Stimulated activated naive CD8-positive, alpha-beta T cell treated with anti-CD3 and anti-CD28 coated beads, Interleukin-15, amount 100 ng/mL, for 72 hours (primary cell): ENCODE measurements around the gene MAPK8IP3.

Source experiments
- ATAC-seq: fragments of 150-1000 bp; cut with Tn5 transposase; 2 replicates; pipeline ENCODE4 v1.10.0; 2021; ENCODE audit warnings: mild to moderate bottlenecking, moderate library complexity
- DNase-seq, 2 donors: peaks; one replicate each; pipeline ENCODE4 v3.0.0; 2021 to 2022
- H3K27ac Mint-ChIP-seq, 2 donors: one replicate each; pipeline ENCODE4 v1.8.0; 2022; ENCODE audit warnings: mild to moderate bottlenecking in 2 of 2, mixed read lengths in 2 of 2, moderate library complexity in 2 of 2
- H3K27me3 Mint-ChIP-seq: one replicate; pipeline ENCODE4 v1.8.0; 2022; ENCODE audit warnings: mixed read lengths
- H3K4me1 Mint-ChIP-seq: one replicate; pipeline ENCODE4 v1.8.0; 2022; ENCODE audit warnings: mild to moderate bottlenecking, mixed read lengths
- H3K4me3 Mint-ChIP-seq, 2 donors: one replicate each; pipeline ENCODE4 v1.8.0; 2022; ENCODE audit warnings: mild to moderate bottlenecking in 2 of 2, mixed read lengths in 2 of 2, moderate library complexity in 1 of 2
- H3K9me3 Mint-ChIP-seq, 2 donors: one replicate each; pipeline ENCODE4 v1.8.0; 2022; ENCODE audit warnings: mixed read lengths in 2 of 2

Gene MAPK8IP3

DNA sequence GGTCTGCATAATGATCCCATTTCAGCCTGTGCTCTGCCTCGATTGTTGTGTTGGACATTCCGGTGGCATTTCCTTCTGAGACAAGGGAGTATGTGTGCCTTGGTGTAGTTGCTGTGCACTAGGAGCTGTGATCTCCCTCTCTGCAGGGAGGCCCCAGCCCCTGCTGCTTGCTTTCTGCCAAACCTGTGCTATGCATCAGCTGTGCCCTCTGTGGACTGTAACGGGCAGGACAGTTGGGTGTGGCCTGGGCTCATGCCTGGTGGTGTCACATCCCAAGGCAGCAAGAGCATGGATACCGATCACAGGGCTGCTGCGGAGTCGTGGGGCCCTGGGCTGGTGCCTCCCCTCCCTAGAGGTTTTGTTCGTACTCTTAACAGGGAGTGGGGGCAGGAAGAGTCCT is 31.7 kb upstream of the MAPK8IP3 start:
- no peak overlapping the region for H3K27ac Mint-ChIP-seq
- no peaks in the 10 kb centered on the region for H3K9me3 Mint-ChIP-seq
- no peak overlapping the region for H3K4me3 Mint-ChIP-seq
- H3K4me1 Mint-ChIP-seq, result peaks cover 20% of the 10 kb centered on the region
- ATAC-seq (no peak), DNase-seq (no peak)
- H3K27me3 Mint-ChIP-seq, result no peaks in the 10 kb centered on the region

DNA sequence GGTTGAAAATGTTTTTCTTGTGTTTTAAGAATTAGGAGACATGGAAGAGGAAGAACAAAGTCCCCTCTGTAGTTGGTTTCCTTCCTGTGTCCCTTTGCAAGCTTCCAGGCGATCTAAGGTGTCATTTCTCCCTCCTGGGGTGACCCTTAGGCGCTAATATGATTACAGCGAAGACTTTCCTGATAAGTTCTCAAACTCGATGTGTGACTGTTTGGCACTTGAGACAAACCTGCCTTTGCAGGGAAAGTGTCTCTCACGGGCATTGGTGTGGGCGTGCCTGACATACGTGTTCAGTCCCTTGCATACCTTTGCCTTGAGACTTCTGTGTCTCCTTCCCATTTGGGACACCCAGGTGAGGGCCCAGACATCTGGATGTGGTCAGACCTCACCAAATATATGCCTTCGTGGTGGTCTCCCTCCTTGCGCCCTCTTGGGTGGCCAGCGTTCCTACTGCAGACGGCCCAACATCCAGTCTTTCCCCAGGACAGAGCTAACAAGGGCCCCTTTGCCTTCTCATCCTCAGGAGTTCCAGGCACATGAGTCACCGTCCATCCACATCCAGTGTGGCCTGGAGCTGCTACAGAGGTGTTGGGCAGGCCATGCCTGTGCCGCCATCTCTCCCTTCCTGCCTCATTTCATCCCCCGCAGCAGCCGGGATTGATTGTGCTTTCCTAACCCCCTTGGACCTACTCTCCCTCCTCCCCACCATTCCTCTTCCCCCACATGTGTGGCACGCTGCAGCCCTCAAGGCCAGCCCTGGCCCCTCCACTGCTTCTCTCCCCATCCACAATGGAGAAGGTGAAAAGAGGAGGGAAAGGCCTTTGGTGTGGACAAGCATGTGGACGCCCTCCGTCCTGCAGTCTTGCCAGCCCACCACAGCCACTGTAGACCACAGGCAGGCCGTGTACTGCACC is 31.0 kb upstream of the MAPK8IP3 start:
- DNase-seq (no peak), ATAC-seq (no peak)
- H3K4me3 Mint-ChIP-seq, result no peak overlapping the region
- H3K9me3 Mint-ChIP-seq, result no peaks in the 10 kb centered on the region
- H3K27ac Mint-ChIP-seq, result no peak overlapping the region
- peaks cover 27% of the 10 kb centered on the region for H3K4me1 Mint-ChIP-seq
- H3K27me3 Mint-ChIP-seq, result no peaks in the 10 kb centered on the region

DNA sequence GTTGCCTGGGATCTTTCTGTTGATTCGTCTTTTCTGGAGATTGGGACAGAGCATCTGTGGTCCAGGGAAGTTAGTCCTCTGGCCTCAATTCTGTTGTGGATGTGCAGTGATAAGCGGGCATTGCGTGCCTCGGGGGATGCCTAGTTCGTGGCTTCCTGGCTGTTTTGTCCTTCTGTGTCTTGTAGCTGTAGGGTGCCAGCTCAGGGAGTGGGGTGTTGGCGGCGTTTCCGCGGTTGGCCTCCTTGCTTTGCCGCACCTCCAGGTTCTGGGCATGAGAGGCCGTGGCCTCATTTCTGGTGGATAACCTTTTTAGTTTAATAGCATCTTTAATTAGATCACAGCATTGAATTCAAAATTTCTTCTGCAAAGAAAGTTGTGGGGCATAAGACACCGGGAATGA is 29.3 kb upstream of the MAPK8IP3 start:
- ATAC-seq (no peak), DNase-seq (no peak)
- Mint-ChIP-seq H3K27me3 (no peaks in the 10 kb centered on the region), H3K9me3 (no peaks in the 10 kb centered on the region), H3K4me1 (peaks cover 44% of the 10 kb centered on the region), H3K27ac (peak overlapping the region in 1 of 2 donors; percentile 29), H3K4me3 (no peak overlapping the region)

DNA sequence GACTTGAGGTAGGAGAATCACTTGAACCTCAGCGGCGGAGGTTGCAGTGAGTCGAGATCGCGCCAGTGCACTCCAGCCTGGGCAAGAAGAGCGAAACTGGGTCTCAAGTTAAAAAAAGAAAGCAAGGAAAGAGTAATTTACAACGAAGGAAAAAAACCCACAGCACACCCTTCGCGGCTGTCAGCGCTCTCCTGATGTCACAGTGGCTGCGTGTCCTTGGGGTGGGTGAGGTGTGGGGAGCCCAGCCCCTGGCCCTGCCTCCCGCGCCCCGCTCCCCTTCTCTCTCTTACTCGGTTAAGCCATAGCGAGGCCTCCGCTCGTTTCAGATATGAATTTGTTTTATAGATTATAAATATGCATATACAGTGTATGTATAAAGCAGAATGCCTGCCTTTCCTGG is 28.7 kb upstream of the MAPK8IP3 start:
- DNase-seq, result no peak
- H3K9me3 Mint-ChIP-seq, result no peaks in the 10 kb centered on the region
- no peak overlapping the region for H3K27ac Mint-ChIP-seq
- no peaks in the 10 kb centered on the region for H3K27me3 Mint-ChIP-seq
- no peak for ATAC-seq
- peaks cover 49% of the 10 kb centered on the region for H3K4me1 Mint-ChIP-seq
- H3K4me3 Mint-ChIP-seq, result peak overlapping the region; percentile 26 to 69

DNA sequence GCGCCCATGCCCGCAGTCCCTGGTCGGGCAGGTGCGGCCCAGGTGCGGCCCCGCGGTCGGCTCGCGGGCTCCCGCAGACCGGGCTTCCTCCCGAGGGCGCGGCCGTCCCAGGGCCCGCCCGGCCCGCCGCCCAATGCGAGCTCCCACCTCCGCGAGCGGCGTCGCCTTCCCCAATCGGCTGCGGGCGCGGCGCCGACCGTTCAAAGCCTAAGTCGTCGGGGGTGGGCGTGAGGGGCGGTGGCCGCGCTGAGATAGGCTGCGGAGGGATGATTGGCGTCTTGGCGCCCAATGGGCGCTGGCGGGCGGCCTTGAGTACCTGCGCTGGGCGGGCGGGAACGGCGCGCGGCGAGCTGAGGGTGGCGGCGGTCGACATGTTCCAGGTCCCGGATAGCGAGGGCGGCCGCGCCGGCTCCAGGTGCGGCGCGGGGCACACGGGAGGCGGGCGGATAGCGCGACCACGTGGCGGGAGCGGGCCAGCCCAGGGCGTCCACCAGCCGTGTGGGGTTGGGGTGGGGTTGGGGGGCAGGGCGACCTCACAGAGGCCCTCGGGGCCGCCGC is 28.0 kb upstream of the MAPK8IP3 start, which contains the start of gene JPT2:
Gene JPT2, plus strand, starts transcription at position 338 of the 558 bp plus-strand sequence. Its CDS starts 34 bp downstream, at position 372.
- ATAC-seq (peak; percentile 99), DNase-seq (peak; percentile 95 to 96)
- H3K4me3 Mint-ChIP-seq, result peak within 1 kb of the TSS; percentile 86 to 96
- peak within 1 kb of the TSS; percentile 91 to 96 for H3K27ac Mint-ChIP-seq
- peaks cover 49% of the 10 kb centered on the region for H3K4me1 Mint-ChIP-seq
- H3K27me3 Mint-ChIP-seq, result no peaks in the 10 kb centered on the region
- H3K9me3 Mint-ChIP-seq, result no peaks in the 10 kb centered on the region

DNA sequence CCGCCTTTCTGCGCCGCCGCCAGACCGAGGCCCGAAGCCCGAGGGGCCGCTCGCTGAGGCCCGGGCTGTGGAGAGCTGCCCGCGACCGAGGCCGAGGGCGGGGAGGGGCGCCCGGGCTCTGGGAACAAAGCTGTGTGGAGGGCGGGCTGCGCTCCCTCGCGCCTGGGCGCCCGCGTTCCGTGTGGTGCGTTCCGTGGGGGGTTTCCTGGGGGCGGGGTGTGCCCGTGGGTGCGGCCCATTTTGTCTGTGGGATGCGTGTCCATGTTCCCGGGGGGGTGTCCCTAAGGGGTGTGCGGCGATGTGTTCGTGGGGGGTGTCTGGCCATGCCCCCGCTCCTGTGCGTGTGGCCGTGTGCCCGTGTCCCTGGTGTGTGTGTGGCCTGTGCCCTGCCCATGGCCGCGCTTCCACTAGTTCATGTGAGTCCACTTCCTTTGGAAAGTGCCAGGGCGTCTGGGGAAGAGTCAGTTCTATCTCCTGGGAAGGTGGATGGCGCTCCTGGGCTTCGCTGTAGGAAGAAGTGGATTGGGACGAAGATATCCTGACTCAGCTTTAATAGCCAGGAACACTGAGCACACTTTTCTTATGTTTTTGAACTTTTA is 27.4 kb upstream of the MAPK8IP3 start:
- ATAC-seq (peak; percentile 37), DNase-seq (peak; percentile 9 to 42)
- H3K27ac Mint-ChIP-seq, result peak overlapping the region; percentile 91 to 96
- no peaks in the 10 kb centered on the region for H3K27me3 Mint-ChIP-seq
- peak overlapping the region; percentile 86 to 96 for H3K4me3 Mint-ChIP-seq
- H3K4me1 Mint-ChIP-seq, result peaks cover 53% of the 10 kb centered on the region
- no peaks in the 10 kb centered on the region for H3K9me3 Mint-ChIP-seq

DNA sequence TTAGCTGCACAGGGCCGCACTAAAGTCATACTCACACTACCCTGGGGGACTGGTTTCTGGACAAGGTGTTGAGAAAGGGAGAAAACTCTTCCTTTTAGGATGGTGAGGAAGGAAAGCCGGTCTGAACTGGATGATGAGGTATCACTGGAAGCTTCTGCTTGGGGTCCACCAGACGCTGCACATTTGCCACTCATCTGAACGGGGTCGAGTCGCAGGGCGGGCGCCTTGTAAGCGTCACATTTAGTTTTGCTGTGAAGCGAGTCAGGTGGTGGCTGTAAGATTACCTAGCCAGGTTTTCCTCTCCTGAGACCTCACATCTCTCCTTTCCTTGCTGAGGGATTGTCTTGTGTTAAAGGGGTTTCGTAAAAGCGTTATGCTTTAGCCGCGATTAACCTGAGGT is 25.6 kb upstream of the MAPK8IP3 start:
- no peak for DNase-seq
- H3K4me3 Mint-ChIP-seq, result peak overlapping the region in 1 of 2 donors; percentile 96
- no peak for ATAC-seq
- H3K27me3 Mint-ChIP-seq, result no peaks in the 10 kb centered on the region
- no peak overlapping the region for H3K27ac Mint-ChIP-seq
- H3K9me3 Mint-ChIP-seq, result no peaks in the 10 kb centered on the region
- peaks cover 54% of the 10 kb centered on the region for H3K4me1 Mint-ChIP-seq

DNA sequence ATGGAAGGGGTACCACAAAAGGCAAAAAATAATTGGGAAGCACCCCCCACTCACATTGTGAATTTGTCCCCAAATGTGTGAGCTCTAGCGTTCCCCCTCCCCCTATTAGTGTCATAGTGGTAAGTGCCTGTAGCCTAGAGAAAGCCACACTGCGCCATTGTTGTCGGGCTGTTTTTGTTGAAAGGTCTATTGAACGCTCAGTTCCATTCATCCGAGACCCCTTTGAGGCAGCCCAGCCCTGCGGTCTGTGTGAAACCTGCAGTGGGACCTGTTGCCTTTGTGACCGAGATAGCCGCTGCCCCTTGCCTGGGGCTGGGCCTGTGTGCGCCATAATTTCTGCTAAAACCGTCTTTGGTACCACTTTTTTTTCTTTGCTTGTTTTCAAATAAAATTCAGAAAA is 25.0 kb upstream of the MAPK8IP3 start:
- H3K27me3 Mint-ChIP-seq, result no peaks in the 10 kb centered on the region
- H3K4me3 Mint-ChIP-seq, result no peak overlapping the region
- H3K27ac Mint-ChIP-seq, result peak overlapping the region in 1 of 2 donors; percentile 87
- peaks cover 54% of the 10 kb centered on the region for H3K4me1 Mint-ChIP-seq
- DNase-seq (no peak), ATAC-seq (no peak)
- H3K9me3 Mint-ChIP-seq, result no peaks in the 10 kb centered on the region

DNA sequence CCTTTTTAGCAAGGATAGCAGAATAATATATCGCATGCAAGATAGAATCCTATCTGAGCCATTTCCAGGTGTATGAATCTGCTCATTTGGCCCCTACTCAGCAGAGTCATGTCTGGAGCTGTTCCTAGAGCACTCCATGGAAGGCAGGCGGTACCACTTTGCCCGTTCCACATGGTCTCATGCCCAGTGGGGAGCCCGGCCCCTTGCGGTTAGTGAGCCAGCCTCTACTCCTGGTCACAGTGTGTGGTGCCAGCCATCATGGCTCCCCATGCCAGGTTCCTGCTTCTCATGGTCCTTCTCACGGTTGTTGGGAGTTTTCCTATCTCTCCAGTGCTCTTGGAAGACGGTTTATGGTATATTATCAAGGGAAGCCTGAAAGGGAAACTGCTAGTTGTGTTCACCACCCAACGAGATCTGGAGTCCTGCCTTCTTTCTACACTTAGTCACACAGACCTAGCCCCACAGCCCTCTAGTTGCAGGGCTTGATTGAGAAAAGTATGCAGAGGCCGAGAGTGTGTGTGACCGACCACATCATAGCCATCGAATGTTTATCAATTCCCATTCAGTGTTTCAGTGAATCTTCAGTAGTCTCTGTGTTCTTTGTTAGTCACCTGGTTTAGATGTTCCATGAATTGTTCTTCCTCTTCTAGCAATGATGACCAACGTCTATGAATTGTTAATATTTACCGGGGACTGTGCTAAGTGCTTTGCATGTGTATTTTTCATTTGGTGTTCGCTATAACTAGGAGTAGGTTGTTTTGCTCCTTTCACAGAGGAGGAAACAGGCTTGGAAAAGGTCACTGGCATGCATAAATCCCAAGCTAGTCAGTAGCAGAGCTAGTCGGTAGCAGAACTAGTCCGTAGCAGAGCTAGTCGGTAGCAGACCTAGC is 18.3 kb upstream of the MAPK8IP3 start:
- no peak for ATAC-seq

DNA sequence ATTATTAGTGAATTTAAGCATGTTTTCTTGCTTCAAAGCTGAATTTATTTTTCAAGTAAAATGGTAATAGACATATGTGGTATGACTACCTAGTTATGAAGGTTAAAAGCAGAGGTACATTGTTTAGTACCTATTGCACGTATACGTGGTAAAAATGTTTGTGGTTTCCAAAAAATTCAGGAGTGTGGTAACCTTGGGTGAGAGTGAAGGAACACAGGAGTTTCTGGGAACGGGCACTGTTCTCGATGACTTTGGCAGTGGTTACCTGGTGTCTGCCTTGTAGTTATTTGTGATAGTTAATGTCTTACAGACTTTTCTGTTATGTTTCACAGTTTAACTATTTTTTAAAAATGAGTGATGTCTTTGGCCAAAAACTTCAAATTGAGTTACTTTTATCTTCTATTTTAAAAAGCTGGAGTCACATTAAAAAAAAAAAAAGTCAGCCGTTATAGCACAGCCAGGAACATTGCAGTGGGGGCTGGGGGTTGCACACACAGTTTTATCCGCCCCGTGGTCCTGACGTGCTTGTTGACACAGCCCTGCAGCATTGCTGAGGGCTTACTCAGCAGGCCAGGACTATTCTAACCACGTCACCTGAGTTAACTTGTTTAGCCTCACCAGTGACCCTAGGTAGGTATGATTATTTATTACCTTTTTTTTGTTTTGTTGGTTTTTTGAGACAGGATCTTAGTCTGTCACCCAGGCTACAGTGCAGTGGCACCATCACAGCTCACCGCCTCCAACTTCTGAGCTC is 17.0 kb upstream of the MAPK8IP3 start:
- no peaks in the 10 kb centered on the region for H3K27me3 Mint-ChIP-seq
- H3K27ac Mint-ChIP-seq, result no peak overlapping the region
- DNase-seq (no peak), ATAC-seq (no peak)
- no peak overlapping the region for H3K4me3 Mint-ChIP-seq
- H3K4me1 Mint-ChIP-seq, result peaks cover 4% of the 10 kb centered on the region
- H3K9me3 Mint-ChIP-seq, result no peaks in the 10 kb centered on the region

More for the DNA sequence above, 18.3 kb upstream of the MAPK8IP3 start:
- H3K4me3 Mint-ChIP-seq, result no peak overlapping the region
- H3K27ac Mint-ChIP-seq, result peak overlapping the region in 1 of 2 donors; percentile 1
- peaks cover 9% of the 10 kb centered on the region for H3K4me1 Mint-ChIP-seq
- H3K27me3 Mint-ChIP-seq, result no peaks in the 10 kb centered on the region
- DNase-seq, result no peak
- no peaks in the 10 kb centered on the region for H3K9me3 Mint-ChIP-seq

DNA sequence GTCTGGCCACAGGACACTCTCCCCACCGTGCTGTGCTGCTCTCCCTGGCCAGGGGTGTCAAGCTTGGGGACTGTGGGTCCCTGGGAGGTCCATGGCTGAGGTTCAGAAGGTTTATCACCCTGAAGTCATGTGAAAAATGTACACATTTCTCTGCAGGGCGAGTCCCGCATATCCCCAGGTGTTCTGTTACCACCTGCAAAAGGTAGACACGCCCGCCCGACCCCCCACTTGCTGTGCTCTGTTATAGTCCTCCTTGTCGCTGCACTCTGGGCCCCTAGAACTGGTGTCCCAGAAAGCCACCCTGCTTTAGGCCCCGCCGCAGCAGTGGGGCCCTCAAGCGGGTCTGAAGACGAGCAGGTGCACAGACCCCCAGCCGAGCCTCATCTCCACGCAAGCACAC is 16.1 kb upstream of the MAPK8IP3 start:
- Mint-ChIP-seq H3K4me3 (no peak overlapping the region), H3K4me1 (peaks cover 4% of the 10 kb centered on the region), H3K27ac (no peak overlapping the region), H3K27me3 (no peaks in the 10 kb centered on the region), H3K9me3 (no peaks in the 10 kb centered on the region)
- no peak for DNase-seq
- ATAC-seq, result no peak

DNA sequence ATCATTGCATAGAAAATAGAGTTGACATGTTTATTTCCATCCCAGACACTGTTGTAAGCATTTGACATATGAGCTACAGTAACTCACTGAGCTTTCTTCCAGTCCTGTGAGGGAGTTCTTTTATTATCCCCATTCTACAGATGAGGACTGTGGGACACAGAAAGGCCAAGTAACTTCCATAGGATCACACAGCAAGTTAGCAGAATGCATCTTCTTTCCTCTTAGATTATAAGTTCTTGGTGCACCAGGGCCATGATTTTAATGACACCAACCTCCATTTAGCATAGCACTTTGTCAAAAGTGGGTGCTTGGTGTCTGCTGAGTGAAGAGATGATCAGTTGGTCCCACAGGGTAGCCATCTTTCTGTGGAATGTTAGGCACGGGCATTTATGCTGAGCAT is 15.2 kb upstream of the MAPK8IP3 start:
- Mint-ChIP-seq H3K27ac (peak overlapping the region; percentile 50 to 56), H3K4me1 (peaks cover 4% of the 10 kb centered on the region), H3K27me3 (no peaks in the 10 kb centered on the region), H3K4me3 (no peak overlapping the region), H3K9me3 (no peaks in the 10 kb centered on the region)
- ATAC-seq (no peak), DNase-seq (no peak)

DNA sequence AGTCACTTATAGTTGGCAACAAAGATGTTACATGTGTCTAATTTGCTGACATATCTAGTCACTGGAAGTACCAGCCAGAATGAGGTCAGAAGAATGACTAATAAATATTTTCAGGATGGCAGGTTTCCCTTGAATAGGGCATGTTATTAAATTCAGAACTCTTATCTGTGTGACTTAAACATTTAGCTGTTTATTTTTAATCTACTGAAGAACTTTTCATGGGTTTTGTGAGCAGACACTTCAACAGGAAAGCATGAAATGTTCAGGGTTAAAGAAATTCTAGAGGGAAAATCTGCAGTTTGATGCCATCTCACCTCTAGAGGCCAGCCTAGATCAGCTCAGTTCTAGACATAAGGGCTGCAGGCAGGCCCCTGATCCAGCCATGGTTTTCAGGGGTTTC is 14.7 kb upstream of the MAPK8IP3 start:
- Mint-ChIP-seq H3K4me1 (peaks cover 4% of the 10 kb centered on the region), H3K4me3 (no peak overlapping the region), H3K9me3 (no peaks in the 10 kb centered on the region), H3K27me3 (no peaks in the 10 kb centered on the region), H3K27ac (peak overlapping the region in 1 of 2 donors; percentile 69)
- DNase-seq (no peak), ATAC-seq (no peak)

DNA sequence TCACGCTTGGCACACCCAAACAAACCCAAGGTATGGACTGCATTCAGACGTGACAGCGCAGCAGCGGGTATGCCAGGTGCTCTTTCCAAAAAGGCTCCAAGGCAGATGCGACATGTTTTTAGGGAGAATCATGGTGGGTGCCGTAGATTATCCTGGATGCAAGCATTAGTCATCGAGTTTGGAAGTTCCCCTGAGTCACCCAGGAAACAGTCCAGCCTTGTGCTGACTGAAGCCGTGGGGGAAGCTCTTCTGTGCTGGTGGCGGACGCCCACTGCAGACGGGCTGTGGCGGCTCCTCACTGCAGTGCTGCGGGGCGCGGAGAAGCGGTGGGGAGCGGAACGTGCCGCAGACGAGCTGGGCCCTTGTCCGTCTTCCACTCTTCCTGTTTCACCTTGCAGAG is 14.0 kb upstream of the MAPK8IP3 start:
- H3K27me3 Mint-ChIP-seq, result no peaks in the 10 kb centered on the region
- no peak overlapping the region for H3K27ac Mint-ChIP-seq
- DNase-seq, result no peak
- ATAC-seq, result no peak
- H3K4me3 Mint-ChIP-seq, result no peak overlapping the region
- H3K4me1 Mint-ChIP-seq, result peaks cover 4% of the 10 kb centered on the region
- no peaks in the 10 kb centered on the region for H3K9me3 Mint-ChIP-seq

DNA sequence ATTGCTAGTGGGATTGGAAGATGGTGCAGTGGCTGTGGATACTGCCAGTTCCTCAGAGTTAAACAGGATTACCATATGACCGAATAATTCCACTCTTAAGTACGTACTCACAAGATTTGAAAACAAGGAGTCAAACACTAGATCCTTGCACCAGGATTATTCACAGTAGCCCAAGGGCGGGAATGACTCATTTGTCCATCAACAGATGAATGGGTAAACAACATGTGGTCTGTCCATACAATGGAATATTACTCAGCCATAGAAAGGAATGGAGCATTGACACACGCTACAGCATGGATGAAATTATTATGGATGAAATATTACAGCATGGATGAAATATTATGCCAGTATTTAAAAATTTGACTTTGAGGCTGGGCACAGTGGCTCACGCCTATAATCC is 9.1 kb upstream of the MAPK8IP3 start:
- Mint-ChIP-seq H3K9me3 (no peaks in the 10 kb centered on the region), H3K4me3 (no peak overlapping the region), H3K27ac (no peak overlapping the region), H3K4me1 (peaks cover 9% of the 10 kb centered on the region), H3K27me3 (no peaks in the 10 kb centered on the region)
- ATAC-seq, result no peak
- DNase-seq, result no peak
